Endothelial cell of umbilical vein (primary cell): ENCODE measurements around the gene NOTCH3.

Experiments
- CTCF ChIP-seq, 2 donors: IDR thresholded peaks; 1 replicate in 1 of 2; 2 replicates in 1 of 2; pipeline ENCODE4 v1.5.1; 2011; ENCODE audit warnings: low read length in 2 of 2, mild to moderate bottlenecking in 2 of 2, moderate library complexity in 2 of 2, control low read depth in 1 of 2, inconsistent platforms in 1 of 2, low read depth in 1 of 2; ENCODE audit not compliant: insufficient read depth in 1 of 2; ENCODE audit errors: extremely low read depth in 1 of 2
- EZH2 ChIP-seq: IDR thresholded peaks from 2 replicates; pipeline ENCODE4 v1.6.1; 2012; ENCODE audit warnings: borderline replicate concordance, low read depth, mild to moderate bottlenecking, moderate library complexity, low read length, inconsistent platforms; ENCODE audit not compliant: severe bottlenecking
- FOS ChIP-seq: IDR thresholded peaks from 2 replicates; pipeline ENCODE4 v1.6.1; 2011; ENCODE audit warnings: mild to moderate bottlenecking, low read length, moderate library complexity, borderline replicate concordance; ENCODE audit not compliant: insufficient read depth
- GATA2 ChIP-seq: IDR thresholded peaks from 2 replicates; pipeline ENCODE4 v1.7.0; 2011; ENCODE audit warnings: low read depth, mild to moderate bottlenecking, moderate library complexity, mixed read lengths, low read length; ENCODE audit not compliant: insufficient read length, insufficient read depth
- JUN ChIP-seq: IDR thresholded peaks from 2 replicates; pipeline ENCODE4 v1.6.1; 2011; ENCODE audit warnings: borderline replicate concordance, low read depth; ENCODE audit not compliant: insufficient read length, insufficient read depth
- MAX ChIP-seq: IDR thresholded peaks from 2 replicates; pipeline ENCODE4 v1.6.1; 2011; ENCODE audit not compliant: insufficient read depth, insufficient read length
- POLR2A ChIP-seq: IDR thresholded peaks from 2 replicates; pipeline ENCODE4 v1.6.1; 2012; ENCODE audit warnings: low read depth, mild to moderate bottlenecking, control low read depth, low read length
- POLR2AphosphoS5 ChIP-seq: IDR thresholded peaks from 2 replicates; pipeline ENCODE4 v1.6.1; 2012; ENCODE audit warnings: low read depth, mild to moderate bottlenecking, control low read depth, low read length, moderate library complexity; ENCODE audit not compliant: insufficient read depth

- no peak for TF ChIP-seq MAX
- TF ChIP-seq EZH2, result no peak
- no peak for TF ChIP-seq POLR2A
- TF ChIP-seq CTCF (IDR thresholded peaks at IDR 0.05; ENCODE audit: extremely low read depth in 1 of 2, insufficient read depth in 1 of 2, low read depth in 1 of 2, low read length in 2 of 2), result no peak
- TF ChIP-seq FOS, result no peak
- TF ChIP-seq POLR2AphosphoS5, result no peak
- TF ChIP-seq GATA2, result no peak
- TF ChIP-seq JUN, result no peak
These were observed 48.1 kb upstream of the NOTCH3 start for GRCh38 chr19:15248648-15249527.
